Hepatocyte (in vitro differentiated cells): ENCODE measurements around the gene GALE. TPM values are rescaled to one million over a fixed set of nuclear protein-coding genes. Genes with fewer than 3 reads are reported as not detected.
A peak's percentile ranks its signal among the peaks of the same experiment; 100 is the strongest.

Experiments
- DNase-seq: peaks from one replicate; pipeline ENCODE4 v3.0.0-alpha.2; 2016; ENCODE audit warnings: low spot score
- H2AFZ ChIP-seq: fragments of 200-600 bp; sonication (generic); 2 replicates; pipeline ENCODE4 v1.6.0; 2016; ENCODE audit warnings: antibody characterized with exemption, mild to moderate bottlenecking
- H3K27ac ChIP-seq: fragments of 200-600 bp; sonication (generic); 2 replicates; pipeline ENCODE4 v1.5.1; 2016; ENCODE audit warnings: mild to moderate bottlenecking
- H3K27me3 ChIP-seq: fragments of 200-600 bp; sonication (generic); 2 replicates; pipeline ENCODE4 v1.6.1; 2016
- H3K36me3 ChIP-seq: fragments of 200-600 bp; sonication (generic); replicated peaks from 2 replicates; pipeline ENCODE4 v1.5.1; 2016; ENCODE audit warnings: low read depth; ENCODE audit not compliant: insufficient read depth
- H3K4me1 ChIP-seq: fragments of 200-600 bp; sonication (generic); 2 replicates; pipeline ENCODE4 v1.5.1; 2016; ENCODE audit warnings: mild to moderate bottlenecking, moderate library complexity; ENCODE audit not compliant: insufficient read depth
- H3K4me2 ChIP-seq: fragments of 200-600 bp; sonication (generic); 2 replicates; pipeline ENCODE4 v1.6.0; 2016
- H3K4me3 ChIP-seq: fragments of 200-600 bp; sonication (generic); 2 replicates; pipeline ENCODE4 v1.5.1; 2016; ENCODE audit warnings: mild to moderate bottlenecking
- H3K79me2 ChIP-seq: fragments of 200-600 bp; sonication (generic); 2 replicates; pipeline ENCODE4 v1.6.0; 2017; ENCODE audit warnings: mild to moderate bottlenecking
- H3K9me2 ChIP-seq: fragments of 200-600 bp; sonication (generic); replicated peaks from 2 replicates; pipeline ENCODE4 v1.6.0; 2017; ENCODE audit warnings: mild to moderate bottlenecking; ENCODE audit not compliant: insufficient read depth
- H3K9me3 ChIP-seq: fragments of 200-600 bp; sonication (generic); 2 replicates; pipeline ENCODE4 v1.5.1; 2016; ENCODE audit warnings: low read depth, mild to moderate bottlenecking
- H4K20me1 ChIP-seq: fragments of 200-600 bp; sonication (generic); 2 replicates; pipeline ENCODE4 v1.6.0; 2016; ENCODE audit warnings: mild to moderate bottlenecking; ENCODE audit not compliant: insufficient read depth, poor library complexity, severe bottlenecking
- EZH2 ChIP-seq: fragments of 200-600 bp; sonication (generic); IDR thresholded peaks from 2 replicates; pipeline ENCODE4 v1.6.1; 2016; ENCODE audit warnings: antibody characterized with exemption, mild to moderate bottlenecking, borderline replicate concordance
- EZH2phosphoT487 ChIP-seq: fragments of 200-600 bp; sonication (generic); IDR thresholded peaks from one replicate; pipeline ENCODE4 v1.6.1; 2018; ENCODE audit warnings: antibody characterized with exemption, mild to moderate bottlenecking, low read depth, moderate library complexity; ENCODE audit not compliant: unreplicated experiment, severe bottlenecking
- WGBS: methylation state at CpG from one replicate; pipeline ENCODE4 v1.1.6; 2016; ENCODE audit warnings: low lambda C conversion rate; ENCODE audit errors: missing lambda C conversion rate; 5-methylcytosine and 5-hydroxymethylcytosine counted together
- polyA plus RNA-seq: library from polyadenylated mRNA; unstranded; fragments of >200 nt; fragmentation: Nextera tagmentation; extraction: Ambion mirVana; gene quantifications from 2 replicates; pipeline ENCODE4 v1.2.1, GENCODE V29; 2016
- total RNA-seq: library from RNA; depleted of rRNA; stranded (reverse); fragments of >200 nt; gene quantifications from 2 replicates; pipeline ENCODE4 v1.2.3, GENCODE V29; 2014
- TF ChIP-seq, protein P1 (sequence below): fragments of 200-600 bp; sonication (generic); IDR thresholded peaks from 2 replicates; pipeline ENCODE4 v1.5.1; 2016; ENCODE audit warnings: antibody characterized with exemption, mild to moderate bottlenecking; ENCODE audit not compliant: poor library complexity

Gene GALE
- total and polyA plus RNA-seq, 2 experiments from 2014 or later: 89.9 to 114 TPM

GRCh38 chr1:23791516-23792047 is 9.0 kb downstream of the GALE start:
- H3K4me2 ChIP-seq: peak overlapping the region; percentile 82
- no peaks in the 10 kb centered on the region for H3K9me3 ChIP-seq
- H4K20me1 ChIP-seq: no peaks in the 10 kb centered on the region
- 3% methylated on average over 12 of the region's 15 CpGs for WGBS
- H3K79me2 ChIP-seq: peaks cover 27% of the 10 kb centered on the region
- no peaks in the 10 kb centered on the region for H3K36me3 ChIP-seq
- peak overlapping the region; percentile 72 for H3K27ac ChIP-seq
- H3K4me3 ChIP-seq: peak overlapping the region; percentile 61
- TF ChIP-seq EZH2phosphoT487 (no peak), EZH2 (no peak)
- TF ChIP-seq, protein P1, sequence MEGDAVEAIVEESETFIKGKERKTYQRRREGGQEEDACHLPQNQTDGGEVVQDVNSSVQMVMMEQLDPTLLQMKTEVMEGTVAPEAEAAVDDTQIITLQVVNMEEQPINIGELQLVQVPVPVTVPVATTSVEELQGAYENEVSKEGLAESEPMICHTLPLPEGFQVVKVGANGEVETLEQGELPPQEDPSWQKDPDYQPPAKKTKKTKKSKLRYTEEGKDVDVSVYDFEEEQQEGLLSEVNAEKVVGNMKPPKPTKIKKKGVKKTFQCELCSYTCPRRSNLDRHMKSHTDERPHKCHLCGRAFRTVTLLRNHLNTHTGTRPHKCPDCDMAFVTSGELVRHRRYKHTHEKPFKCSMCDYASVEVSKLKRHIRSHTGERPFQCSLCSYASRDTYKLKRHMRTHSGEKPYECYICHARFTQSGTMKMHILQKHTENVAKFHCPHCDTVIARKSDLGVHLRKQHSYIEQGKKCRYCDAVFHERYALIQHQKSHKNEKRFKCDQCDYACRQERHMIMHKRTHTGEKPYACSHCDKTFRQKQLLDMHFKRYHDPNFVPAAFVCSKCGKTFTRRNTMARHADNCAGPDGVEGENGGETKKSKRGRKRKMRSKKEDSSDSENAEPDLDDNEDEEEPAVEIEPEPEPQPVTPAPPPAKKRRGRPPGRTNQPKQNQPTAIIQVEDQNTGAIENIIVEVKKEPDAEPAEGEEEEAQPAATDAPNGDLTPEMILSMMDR: no peak
- H3K4me1 ChIP-seq: peaks cover 11% of the 10 kb centered on the region
- H2AFZ ChIP-seq: peak overlapping the region; percentile 5
- peak; percentile 49 for DNase-seq
- H3K9me2 ChIP-seq: no peaks in the 10 kb centered on the region
- no peaks in the 10 kb centered on the region for H3K27me3 ChIP-seq

DNA sequence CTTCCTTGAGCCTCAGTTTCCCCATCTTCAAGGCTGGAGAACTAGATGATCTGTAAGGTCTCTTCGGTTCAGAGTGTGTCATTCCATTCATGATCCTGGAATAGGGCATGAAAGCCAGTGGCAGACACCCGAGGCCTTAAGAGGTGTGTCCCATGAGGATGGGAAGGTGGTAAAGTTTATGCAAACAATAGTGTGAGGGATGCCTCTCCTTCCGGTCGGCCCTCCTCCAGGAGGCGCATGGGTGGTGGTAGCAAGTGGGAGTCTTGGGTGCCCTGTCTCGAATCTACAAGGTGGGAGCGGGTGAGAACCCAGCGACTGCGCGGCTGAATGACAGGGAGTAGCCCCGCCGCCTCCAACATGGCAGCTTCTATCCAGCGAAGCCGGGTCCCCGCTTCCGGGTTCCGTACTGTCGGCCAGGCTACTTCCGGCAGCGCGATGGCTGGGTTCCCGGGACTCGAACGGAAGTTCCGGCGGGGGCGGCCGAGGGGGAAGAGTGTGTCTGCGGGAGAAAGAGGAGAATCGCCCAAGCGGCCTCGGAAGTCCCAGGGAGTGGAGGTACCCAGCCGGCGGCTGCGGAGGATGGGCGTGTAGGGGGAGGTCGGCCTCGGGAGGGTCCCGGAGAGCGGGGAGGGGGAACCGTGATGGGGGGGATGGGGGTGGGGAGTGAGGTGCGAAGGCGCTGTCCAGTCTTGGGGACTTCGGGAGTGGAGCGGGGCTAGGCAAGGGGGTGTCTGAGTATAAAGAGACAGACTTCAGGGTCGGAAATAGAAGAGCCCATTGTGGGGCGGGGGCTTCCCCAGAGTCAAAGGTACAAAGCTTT is 9.6 kb downstream of the GALE start, which contains the start of gene LYPLA2:
Gene LYPLA2 (plus strand): TSS at position 450 of the 820 bp plus-strand sequence. CDS start 1,538 bp downstream, outside the sequence.
- DNase-seq: peak; percentile 96
- no peaks in the 10 kb centered on the region for H3K9me3 ChIP-seq
- H3K79me2 ChIP-seq: peaks cover 27% of the 10 kb centered on the region
- WGBS: under 1% methylated on average over 34 of the region's 47 CpGs
- peaks cover 11% of the 10 kb centered on the region for H3K4me1 ChIP-seq
- H3K4me3 ChIP-seq: peak within 1 kb of the TSS; percentile 61
- H2AFZ ChIP-seq: peak within 1 kb of the TSS; percentile 61
- H3K36me3 ChIP-seq: no peaks in the 10 kb centered on the region
- no peaks in the 10 kb centered on the region for H3K27me3 ChIP-seq
- peak within 1 kb of the TSS; percentile 72 for H3K27ac ChIP-seq
- peak within 1 kb of the TSS; percentile 82 for H3K4me2 ChIP-seq
- no peak for TF ChIP-seq EZH2
- H3K9me2 ChIP-seq: no peaks in the 10 kb centered on the region
- H4K20me1 ChIP-seq: no peaks in the 10 kb centered on the region

GRCh38 chr1:23788695-23789094 is 11.9 kb downstream of the GALE start:
- no peak overlapping the region for H3K4me3 ChIP-seq
- no peak overlapping the region for H3K27ac ChIP-seq
- DNase-seq: no peak
- no peaks in the 10 kb centered on the region for H3K36me3 ChIP-seq
- no peaks in the 10 kb centered on the region for H3K9me2 ChIP-seq
- peaks cover 10% of the 10 kb centered on the region for H3K4me1 ChIP-seq
- 96% methylated on average over 3 of the region's 3 CpGs for WGBS
- H3K9me3 ChIP-seq: no peaks in the 10 kb centered on the region
- H3K4me2 ChIP-seq: no peak overlapping the region
- H3K27me3 ChIP-seq: no peaks in the 10 kb centered on the region
- H3K79me2 ChIP-seq: peaks cover 34% of the 10 kb centered on the region
- TF ChIP-seq EZH2: no peak
- no peak for TF ChIP-seq EZH2phosphoT487
- TF ChIP-seq, protein P1: no peak
- no peak overlapping the region for H2AFZ ChIP-seq
- H4K20me1 ChIP-seq: no peaks in the 10 kb centered on the region

- H3K27ac ChIP-seq: no peak overlapping the region
- no peak overlapping the region for H3K4me3 ChIP-seq
- no peaks in the 10 kb centered on the region for H3K9me3 ChIP-seq
- WGBS: 99% methylated on average over 3 of the region's 3 CpGs
- no peak for DNase-seq
- H3K9me2 ChIP-seq: no peaks in the 10 kb centered on the region
- H3K27me3 ChIP-seq: no peaks in the 10 kb centered on the region
- no peaks in the 10 kb centered on the region for H3K36me3 ChIP-seq
- no peak overlapping the region for H3K4me2 ChIP-seq
- TF ChIP-seq EZH2: no peak
- TF ChIP-seq, protein P1: no peak
- TF ChIP-seq EZH2phosphoT487: no peak
- peaks cover 34% of the 10 kb centered on the region for H3K79me2 ChIP-seq
- H3K4me1 ChIP-seq: peaks cover 5% of the 10 kb centered on the region
- H4K20me1 ChIP-seq: no peaks in the 10 kb centered on the region
- H2AFZ ChIP-seq: no peak overlapping the region
Measured at GRCh38 chr1:23787701-23788100, 12.9 kb downstream of the GALE start.
